ENCODE results near the gene SLC1A1.
"Not testable (repeated sequence)": the region's sequence is repeated elsewhere in the genome, so short reads cannot be mapped to it uniquely, and the experiment has no call there.

The SLC1A1 gene

GRCh38 chr9:4541856-4542255 lies 51.6 kb downstream of the SLC1A1 start:
- no peaks in the 10 kb centered on the region for H3K9me3 Mint-ChIP-seq

DNA sequence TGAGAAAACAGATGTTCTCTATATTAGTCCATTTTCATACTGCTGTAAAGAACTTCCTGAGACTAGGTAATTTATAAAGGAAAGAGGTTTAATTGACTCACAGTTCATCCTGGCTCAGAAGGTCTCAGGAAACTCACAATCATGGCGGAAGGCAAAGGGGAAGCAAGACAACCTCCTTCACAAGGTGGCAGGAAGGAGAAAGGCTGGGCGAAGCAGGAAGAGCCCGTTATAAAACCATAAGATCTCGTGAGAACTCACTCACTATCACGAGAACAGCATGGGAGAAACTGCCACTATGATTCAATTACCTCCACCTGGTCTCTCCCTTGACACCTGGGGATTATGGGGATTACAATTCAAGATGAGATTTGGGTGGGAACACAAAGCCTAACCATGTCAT lies 54.4 kb downstream of the SLC1A1 start:
- not testable (repeated sequence) for H3K27me3 Mint-ChIP-seq; H3K4me3 Mint-ChIP-seq; H3K36me3 Mint-ChIP-seq (ENCODE audit: low read depth); H3K27ac Mint-ChIP-seq; DNase-seq; H3K9me3 Mint-ChIP-seq
- peaks cover 22% of the 10 kb centered on the region for H3K4me1 Mint-ChIP-seq (ENCODE audit: low read depth)

More at GRCh38 chr9:4541856-4542255, 51.6 kb downstream of the SLC1A1 start:
- DNase-seq: no peak
- Mint-ChIP-seq H3K36me3 (ENCODE audit: low read depth) (no peaks in the 10 kb centered on the region), H3K27ac (no peak overlapping the region), H3K27me3 (no peaks in the 10 kb centered on the region), H3K4me3 (no peak overlapping the region), H3K4me1 (ENCODE audit: low read depth) (peaks cover 4% of the 10 kb centered on the region)

GRCh38 chr9:4547016-4547415 lies 56.7 kb downstream of the SLC1A1 start:
- no peaks in the 10 kb centered on the region for H3K36me3 Mint-ChIP-seq (ENCODE audit: low read depth)
- DNase-seq: no peak
- H3K9me3 Mint-ChIP-seq: no peaks in the 10 kb centered on the region
- H3K4me1 Mint-ChIP-seq (ENCODE audit: low read depth): peaks cover 42% of the 10 kb centered on the region
- no peaks in the 10 kb centered on the region for H3K27me3 Mint-ChIP-seq
- no peak overlapping the region for H3K27ac Mint-ChIP-seq
- H3K4me3 Mint-ChIP-seq: no peak overlapping the region

GRCh38 chr9:4548811-4549725 lies 58.8 kb downstream of the SLC1A1 start:
- Mint-ChIP-seq H3K9me3 (no peaks in the 10 kb centered on the region), H3K4me1 (ENCODE audit: low read depth) (peaks cover 44% of the 10 kb centered on the region), H3K27ac (no peak overlapping the region), H3K36me3 (ENCODE audit: low read depth) (no peaks in the 10 kb centered on the region), H3K4me3 (no peak overlapping the region), H3K27me3 (no peaks in the 10 kb centered on the region)
- no peak for DNase-seq

GRCh38 chr9:4549751-4550295 lies 59.6 kb downstream of the SLC1A1 start:
- Mint-ChIP-seq H3K9me3 (no peaks in the 10 kb centered on the region), H3K36me3 (ENCODE audit: low read depth) (no peaks in the 10 kb centered on the region), H3K27me3 (no peaks in the 10 kb centered on the region), H3K27ac (no peak overlapping the region), H3K4me3 (no peak overlapping the region), H3K4me1 (ENCODE audit: low read depth) (peaks cover 51% of the 10 kb centered on the region)
- DNase-seq: no peak

DNA sequence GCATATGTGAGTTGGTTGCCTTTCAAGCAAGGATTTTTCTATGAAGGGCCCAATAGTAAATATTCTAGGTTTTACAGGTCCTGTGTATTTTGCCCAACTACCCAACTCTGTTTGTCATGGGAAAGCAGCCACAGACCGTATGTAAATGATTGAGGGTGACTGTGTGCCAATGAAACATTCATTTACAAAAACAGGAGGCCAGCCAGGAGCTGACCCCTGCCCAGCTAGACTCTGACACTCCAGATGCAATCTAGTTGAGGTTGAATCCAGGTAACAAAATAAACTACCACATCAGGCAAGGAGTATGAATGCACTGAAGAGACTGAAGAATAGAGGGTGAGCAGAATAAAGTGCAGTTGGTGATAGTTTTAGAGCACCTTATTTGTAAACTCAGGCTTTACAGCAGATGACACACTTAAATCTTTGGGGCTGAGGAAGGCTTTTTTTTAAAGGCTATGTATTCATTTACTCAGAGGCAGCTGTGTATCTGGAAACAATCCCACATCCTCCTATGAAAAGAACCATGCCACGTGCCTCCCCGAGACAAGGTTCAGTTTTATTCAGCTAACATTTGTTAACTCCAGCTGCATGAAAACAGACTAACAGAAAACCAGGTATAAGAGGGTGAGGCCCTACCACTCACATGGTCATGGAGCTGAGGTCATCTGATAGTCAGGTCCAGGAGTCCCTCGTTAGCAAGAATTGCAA lies 60.7 kb downstream of the SLC1A1 start:
- no peak overlapping the region for H3K27ac Mint-ChIP-seq
- peaks cover 60% of the 10 kb centered on the region for H3K4me1 Mint-ChIP-seq (ENCODE audit: low read depth)
- no peak for DNase-seq
- no peak overlapping the region for H3K4me3 Mint-ChIP-seq
- no peaks in the 10 kb centered on the region for H3K36me3 Mint-ChIP-seq (ENCODE audit: low read depth)
- H3K9me3 Mint-ChIP-seq: no peaks in the 10 kb centered on the region
- no peaks in the 10 kb centered on the region for H3K27me3 Mint-ChIP-seq

DNA sequence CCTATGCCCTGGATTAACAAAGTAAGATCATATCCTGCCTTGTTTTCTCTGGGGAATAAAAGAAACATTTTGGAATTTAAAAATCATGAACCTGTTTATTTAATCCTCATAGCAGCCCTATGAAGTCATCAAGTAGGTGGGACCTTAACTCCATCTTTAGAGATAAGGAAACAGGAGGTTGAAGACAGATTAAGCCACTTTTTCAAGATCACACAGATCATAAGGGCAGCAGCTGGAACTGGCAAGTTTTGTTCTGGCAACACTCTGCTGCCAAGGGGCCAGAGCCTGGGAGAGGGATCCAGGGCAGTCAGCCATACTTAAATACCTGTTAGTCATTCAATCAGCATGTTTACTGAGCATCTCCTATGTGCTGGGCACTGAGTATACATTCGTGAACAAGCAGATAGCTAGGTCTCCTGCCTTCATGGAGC lies 63.7 kb downstream of the SLC1A1 start:
- Mint-ChIP-seq H3K4me3 (no peak overlapping the region), H3K27me3 (no peaks in the 10 kb centered on the region), H3K36me3 (ENCODE audit: low read depth) (no peaks in the 10 kb centered on the region), H3K4me1 (ENCODE audit: low read depth) (peaks cover 39% of the 10 kb centered on the region), H3K27ac (no peak overlapping the region), H3K9me3 (no peaks in the 10 kb centered on the region)
- DNase-seq: no peak

DNA sequence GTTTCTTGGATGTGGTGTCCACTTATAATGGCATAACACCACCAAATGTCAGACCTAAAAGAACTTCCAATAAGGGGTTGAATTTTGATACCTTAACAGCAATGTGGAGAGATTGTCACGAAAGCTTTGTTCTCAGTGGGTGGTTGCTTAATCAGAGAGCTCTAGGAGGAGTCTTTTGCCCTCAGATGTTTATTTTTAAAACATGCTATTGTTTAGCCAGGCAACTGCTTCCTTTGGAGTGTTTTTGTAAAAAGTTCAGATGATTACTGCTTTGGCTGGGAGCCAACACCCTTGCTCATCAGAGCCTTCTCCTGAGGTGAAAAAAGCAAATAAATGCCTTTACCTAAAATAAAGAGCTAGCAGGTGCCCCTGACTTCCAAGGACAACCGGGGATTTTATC lies 65.0 kb downstream of the SLC1A1 start:
- H3K4me1 Mint-ChIP-seq (ENCODE audit: low read depth): peaks cover 33% of the 10 kb centered on the region
- no peak overlapping the region for H3K4me3 Mint-ChIP-seq
- DNase-seq: no peak
- H3K27ac Mint-ChIP-seq: no peak overlapping the region
- no peaks in the 10 kb centered on the region for H3K9me3 Mint-ChIP-seq
- no peaks in the 10 kb centered on the region for H3K36me3 Mint-ChIP-seq (ENCODE audit: low read depth)
- no peaks in the 10 kb centered on the region for H3K27me3 Mint-ChIP-seq

- H3K36me3 Mint-ChIP-seq (ENCODE audit: low read depth): no peaks in the 10 kb centered on the region
- no peaks in the 10 kb centered on the region for H3K27me3 Mint-ChIP-seq
- DNase-seq: no peak
Measured at GRCh38 chr9:4558371-4558998, 68.2 kb downstream of the SLC1A1 start.

DNA sequence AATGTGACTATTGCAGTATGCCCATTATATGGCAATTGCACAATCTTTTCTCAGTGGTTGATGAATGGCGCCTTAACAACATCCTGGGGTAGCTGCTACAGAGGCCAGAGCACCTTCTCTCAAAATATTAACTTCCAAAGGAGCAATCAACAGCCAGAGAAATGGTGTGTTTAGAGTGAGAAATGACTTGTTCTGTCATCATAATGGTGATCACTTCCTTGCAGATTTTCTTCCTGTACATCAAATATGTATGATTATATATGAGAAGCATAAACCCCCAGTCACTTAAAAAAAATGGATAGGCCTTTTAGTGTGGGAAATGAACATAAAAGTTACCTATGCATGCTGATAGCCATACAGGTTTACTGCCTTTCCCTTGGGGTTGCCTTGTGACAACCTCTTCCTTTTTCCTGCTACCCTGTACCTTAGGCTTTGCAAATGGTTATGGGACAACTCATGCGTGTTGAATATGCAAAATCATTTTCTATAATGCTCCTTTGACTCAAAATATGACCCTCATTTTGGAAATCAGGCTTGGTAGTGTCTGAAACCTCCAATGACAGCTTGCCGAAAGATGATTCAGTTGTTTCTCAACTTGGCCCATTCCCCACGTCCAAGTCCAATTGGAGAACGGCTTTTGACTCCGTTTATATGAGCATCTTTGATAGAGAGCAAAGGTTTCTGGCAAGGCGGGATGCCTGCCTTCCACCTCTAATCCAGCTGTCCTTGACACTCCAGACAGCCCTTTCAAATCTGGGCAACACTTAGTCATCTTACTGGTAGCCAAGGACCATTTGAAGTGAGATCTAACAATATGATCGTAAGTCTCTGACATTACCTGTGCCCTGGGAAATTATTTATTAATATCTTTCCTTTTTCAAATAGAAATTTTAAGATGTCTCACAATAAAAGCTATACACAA lies 69.3 kb downstream of the SLC1A1 start:
- H3K36me3 Mint-ChIP-seq (ENCODE audit: low read depth): no peaks in the 10 kb centered on the region
- peaks cover 23% of the 10 kb centered on the region for H3K4me1 Mint-ChIP-seq (ENCODE audit: low read depth)
- no peaks in the 10 kb centered on the region for H3K9me3 Mint-ChIP-seq
- no peak for DNase-seq
- no peak overlapping the region for H3K27ac Mint-ChIP-seq
- no peak overlapping the region for H3K4me3 Mint-ChIP-seq
- no peaks in the 10 kb centered on the region for H3K27me3 Mint-ChIP-seq

More at GRCh38 chr9:4558371-4558998, 68.2 kb downstream of the SLC1A1 start:
- Mint-ChIP-seq H3K4me3 (no peak overlapping the region), H3K4me1 (ENCODE audit: low read depth) (peaks cover 24% of the 10 kb centered on the region), H3K9me3 (no peaks in the 10 kb centered on the region), H3K27ac (no peak overlapping the region)

DNA sequence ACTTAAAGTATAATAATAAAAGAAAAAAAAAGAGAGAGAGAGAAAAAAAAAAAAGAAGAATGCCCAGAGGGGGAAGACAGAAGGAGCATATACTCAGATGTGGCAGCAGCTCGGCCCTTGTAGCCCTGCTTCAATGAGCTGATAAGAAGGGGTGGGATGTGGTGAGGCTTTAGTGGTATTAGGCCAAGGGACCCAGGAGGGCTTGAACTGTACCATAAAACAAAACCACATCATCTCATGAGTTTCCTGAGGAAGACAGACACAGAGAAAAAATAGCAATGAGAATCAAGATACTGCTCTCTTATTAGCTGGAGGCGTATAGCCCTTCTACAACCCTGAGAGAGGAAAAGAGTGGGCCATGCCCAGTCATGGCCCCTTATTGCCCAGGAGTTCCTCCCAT lies 72.8 kb downstream of the SLC1A1 start:
- Mint-ChIP-seq H3K4me1 (ENCODE audit: low read depth) (peaks cover 14% of the 10 kb centered on the region), H3K36me3 (ENCODE audit: low read depth) (no peaks in the 10 kb centered on the region), H3K27me3 (no peaks in the 10 kb centered on the region), H3K9me3 (peaks cover 2% of the 10 kb centered on the region), H3K4me3 (no peak overlapping the region), H3K27ac (no peak overlapping the region)
- DNase-seq: no peak

DNA sequence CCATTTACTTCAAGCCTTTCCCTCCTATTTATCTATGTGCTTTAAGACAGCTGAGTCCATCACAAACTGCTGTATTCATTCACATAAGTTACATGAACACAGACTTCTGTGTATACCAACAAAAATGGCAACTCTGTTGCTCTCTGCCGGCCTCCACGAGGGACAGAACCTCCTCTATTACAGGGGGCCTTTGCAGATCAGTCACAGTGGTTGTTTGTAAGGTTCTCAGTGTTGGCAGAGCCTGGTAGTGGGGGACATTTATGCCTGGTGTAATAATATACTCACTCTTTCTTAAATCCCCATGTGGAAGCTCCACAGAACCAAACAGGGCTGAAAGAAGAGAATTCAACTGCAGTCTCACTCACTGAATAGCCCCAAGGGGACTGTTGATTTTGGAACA lies 76.5 kb downstream of the SLC1A1 start:
- H3K27ac Mint-ChIP-seq: no peak overlapping the region
- H3K4me1 Mint-ChIP-seq (ENCODE audit: low read depth): peaks cover 14% of the 10 kb centered on the region
- no peaks in the 10 kb centered on the region for H3K36me3 Mint-ChIP-seq (ENCODE audit: low read depth)

DNA sequence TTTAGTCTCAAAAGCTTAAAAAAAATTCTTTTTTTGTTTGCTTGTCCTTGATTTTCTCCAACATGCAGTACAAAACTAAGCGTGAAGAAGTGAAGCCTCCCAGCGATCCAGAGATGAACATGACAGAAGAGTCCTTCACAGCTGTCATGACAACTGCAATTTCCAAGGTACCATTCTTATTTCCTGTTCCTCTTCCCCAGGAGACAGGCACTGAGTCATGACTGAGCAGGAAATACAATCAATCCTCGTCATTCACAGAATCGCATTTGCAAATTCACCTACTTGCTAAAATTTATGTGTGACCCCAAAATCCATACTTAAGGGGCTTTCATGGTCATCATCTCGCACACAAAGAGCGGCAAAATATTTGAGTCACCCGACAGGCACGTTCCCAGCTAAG lies 77.3 kb downstream of the SLC1A1 start:
- Mint-ChIP-seq H3K9me3 (peaks cover 2% of the 10 kb centered on the region), H3K27me3 (no peaks in the 10 kb centered on the region)

More for the DNA sequence above, 76.5 kb downstream of the SLC1A1 start:
- DNase-seq: no peak
- Mint-ChIP-seq H3K9me3 (peaks cover 2% of the 10 kb centered on the region), H3K27me3 (no peaks in the 10 kb centered on the region), H3K4me3 (no peak overlapping the region)

DNA sequence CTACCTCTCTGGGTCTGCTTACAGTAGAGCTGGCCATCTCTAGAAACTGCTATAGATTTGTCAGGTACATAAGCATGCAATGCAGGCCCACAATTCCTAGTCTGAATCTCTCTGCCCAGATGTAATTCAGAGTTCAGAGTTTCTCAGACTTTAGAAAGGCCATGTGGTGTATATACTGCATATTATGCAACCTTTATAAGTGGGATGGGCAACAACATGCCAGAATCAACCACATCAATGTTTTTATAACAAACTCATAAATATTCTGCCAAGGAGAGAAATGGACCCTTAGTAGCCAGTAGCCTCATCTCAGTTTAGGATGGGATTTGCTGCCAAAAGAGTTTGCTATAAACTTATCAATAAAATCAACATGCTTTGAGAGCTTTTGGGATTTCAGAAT lies 78.8 kb downstream of the SLC1A1 start:
- no peaks in the 10 kb centered on the region for H3K27me3 Mint-ChIP-seq
- H3K36me3 Mint-ChIP-seq (ENCODE audit: low read depth): no peaks in the 10 kb centered on the region
- peaks cover 2% of the 10 kb centered on the region for H3K9me3 Mint-ChIP-seq
- no peak for DNase-seq
- no peak overlapping the region for H3K4me3 Mint-ChIP-seq
- no peak overlapping the region for H3K27ac Mint-ChIP-seq
- peaks cover 24% of the 10 kb centered on the region for H3K4me1 Mint-ChIP-seq (ENCODE audit: low read depth)

More for the DNA sequence above, 77.3 kb downstream of the SLC1A1 start:
- Mint-ChIP-seq H3K36me3 (ENCODE audit: low read depth) (no peaks in the 10 kb centered on the region), H3K27ac (no peak overlapping the region), H3K4me1 (ENCODE audit: low read depth) (peaks cover 22% of the 10 kb centered on the region), H3K4me3 (no peak overlapping the region)
- no peak for DNase-seq

All from activated T-cell treated with anti-CD3 and anti-CD28 coated beads, Interleukin-2, amount 50 U/mL, for 24 hours (primary cell).